ENCODE measurements around the gene OR51Q1. TPM values are rescaled to one million over a fixed set of nuclear protein-coding genes. Genes with fewer than 3 reads are reported as not detected.
A peak's percentile ranks its signal among the peaks of the same experiment; 100 is the strongest.

Gene OR51Q1
- not detected in 2 replicates for total RNA-seq

- DNase-seq (ENCODE audit: low spot score) = no peak
- Mint-ChIP-seq H3K9me3 (no peaks in the 10 kb centered on the region), H3K4me1 (ENCODE audit: low read depth) (no peaks in the 10 kb centered on the region), H3K27ac (no peak within 1 kb of the TSS), H3K4me3 (no peak within 1 kb of the TSS), H3K36me3 (ENCODE audit: low read depth) (no peaks in the 10 kb centered on the region), H3K27me3 (ENCODE audit: insufficient read depth) (no peaks in the 10 kb centered on the region)
- intact Hi-C loops (cut with micrococcal nuclease) = no loop called here
These were observed at the start of gene OR51Q1 for GRCh38 chr11:5421811-5422210. Gene OR51Q1 (plus strand): TSS chr11:5422111. CDS start chr11:5422201, 90 bp downstream.

GRCh38 chr11:5380740-5381342 is 41.1 kb upstream of the OR51Q1 start:
- Mint-ChIP-seq H3K27ac (no peak overlapping the region), H3K36me3 (ENCODE audit: low read depth) (no peaks in the 10 kb centered on the region), H3K4me1 (ENCODE audit: low read depth) (no peaks in the 10 kb centered on the region), H3K9me3 (no peaks in the 10 kb centered on the region), H3K27me3 (ENCODE audit: insufficient read depth) (no peaks in the 10 kb centered on the region), H3K4me3 (no peak overlapping the region)
- intact Hi-C loops (cut with micrococcal nuclease) = loop anchor here (1.0 to 5.0 kb wide), 2 partner anchors 257 to 426 kb away; partner anchors contain the start of gene OR52N2
- DNase-seq (ENCODE audit: low spot score) = peak; percentile 2

GRCh38 chr11:5383576-5383975 is 38.3 kb upstream of the OR51Q1 start, which contains the start of gene OR51M1:
Gene OR51M1 (plus strand): TSS chr11:5383812. CDS start chr11:5389399, 5,587 bp downstream.
- intact Hi-C loops (cut with micrococcal nuclease) = loop anchor here (5.0 kb wide), 1 partner anchor 424 kb away; the partner anchor contains the start of gene OR52N2
- Mint-ChIP-seq H3K36me3 (ENCODE audit: low read depth) (no peaks in the 10 kb centered on the region), H3K27ac (no peak within 1 kb of the TSS)

GRCh38 chr11:5384335-5384734 is 37.6 kb upstream of the OR51Q1 start:
- Mint-ChIP-seq H3K4me1 (ENCODE audit: low read depth) (no peaks in the 10 kb centered on the region), H3K36me3 (ENCODE audit: low read depth) (no peaks in the 10 kb centered on the region), H3K9me3 (no peaks in the 10 kb centered on the region), H3K27me3 (ENCODE audit: insufficient read depth) (no peaks in the 10 kb centered on the region), H3K4me3 (no peak overlapping the region), H3K27ac (no peak overlapping the region)
- intact Hi-C loops (cut with micrococcal nuclease) = loop anchor here (5.0 kb wide), 1 partner anchor 423 kb away; the partner anchor contains the start of gene OR52N2
- DNase-seq (ENCODE audit: low spot score) = no peak

More at GRCh38 chr11:5383576-5383975, 38.3 kb upstream of the OR51Q1 start, which contains the start of gene OR51M1:
- Mint-ChIP-seq H3K9me3 (no peaks in the 10 kb centered on the region), H3K27me3 (ENCODE audit: insufficient read depth) (no peaks in the 10 kb centered on the region), H3K4me1 (ENCODE audit: low read depth) (no peaks in the 10 kb centered on the region), H3K4me3 (no peak within 1 kb of the TSS)
- no peak for DNase-seq (ENCODE audit: low spot score)

- no peak for DNase-seq (ENCODE audit: low spot score)
- Mint-ChIP-seq H3K4me1 (ENCODE audit: low read depth) (no peaks in the 10 kb centered on the region), H3K9me3 (no peaks in the 10 kb centered on the region), H3K27ac (no peak overlapping the region), H3K4me3 (no peak overlapping the region), H3K36me3 (ENCODE audit: low read depth) (no peaks in the 10 kb centered on the region), H3K27me3 (ENCODE audit: insufficient read depth) (no peaks in the 10 kb centered on the region)
- intact Hi-C loops (cut with micrococcal nuclease) = no loop called here
These were observed 31.7 kb upstream of the OR51Q1 start for GRCh38 chr11:5390210-5390609.

- intact Hi-C loops (cut with micrococcal nuclease) = no loop called here
- H3K27me3 Mint-ChIP-seq (ENCODE audit: insufficient read depth) = no peaks in the 10 kb centered on the region
- no peaks in the 10 kb centered on the region for H3K4me1 Mint-ChIP-seq (ENCODE audit: low read depth)
- H3K27ac Mint-ChIP-seq = no peak overlapping the region
- no peak for DNase-seq (ENCODE audit: low spot score)
- no peaks in the 10 kb centered on the region for H3K9me3 Mint-ChIP-seq
- no peak overlapping the region for H3K4me3 Mint-ChIP-seq
- H3K36me3 Mint-ChIP-seq (ENCODE audit: low read depth) = no peaks in the 10 kb centered on the region
These were observed 27.8 kb upstream of the OR51Q1 start for GRCh38 chr11:5394091-5394490.

GRCh38 chr11:5398936-5399335 is 23.0 kb upstream of the OR51Q1 start:
- Mint-ChIP-seq H3K27me3 (ENCODE audit: insufficient read depth) (no peaks in the 10 kb centered on the region), H3K4me1 (ENCODE audit: low read depth) (no peaks in the 10 kb centered on the region), H3K9me3 (no peaks in the 10 kb centered on the region), H3K4me3 (no peak overlapping the region), H3K27ac (no peak overlapping the region), H3K36me3 (ENCODE audit: low read depth) (no peaks in the 10 kb centered on the region)
- intact Hi-C loops (cut with micrococcal nuclease) = no loop called here
- DNase-seq (ENCODE audit: low spot score) = no peak

- H3K27ac Mint-ChIP-seq = no peak overlapping the region
- DNase-seq (ENCODE audit: low spot score) = no peak
- peaks cover 6% of the 10 kb centered on the region for H3K27me3 Mint-ChIP-seq (ENCODE audit: insufficient read depth)
- intact Hi-C loops (cut with micrococcal nuclease) = no loop called here
- H3K4me3 Mint-ChIP-seq = no peak overlapping the region
- no peaks in the 10 kb centered on the region for H3K9me3 Mint-ChIP-seq
- no peaks in the 10 kb centered on the region for H3K36me3 Mint-ChIP-seq (ENCODE audit: low read depth)
- no peaks in the 10 kb centered on the region for H3K4me1 Mint-ChIP-seq (ENCODE audit: low read depth)
These were observed 16.7 kb upstream of the OR51Q1 start for GRCh38 chr11:5405173-5405572.

GRCh38 chr11:5420993-5421392 is 918 bp upstream of the OR51Q1 start:
- no peaks in the 10 kb centered on the region for H3K4me1 Mint-ChIP-seq (ENCODE audit: low read depth)
- no peak overlapping the region for H3K27ac Mint-ChIP-seq
- intact Hi-C loops (cut with micrococcal nuclease) = no loop called here

GRCh38 chr11:5423131-5423530 is 1.2 kb downstream of the OR51Q1 start:
- DNase-seq (ENCODE audit: low spot score) = no peak
- intact Hi-C loops (cut with micrococcal nuclease) = no loop called here
- no peaks in the 10 kb centered on the region for H3K4me1 Mint-ChIP-seq (ENCODE audit: low read depth)
- no peak overlapping the region for H3K4me3 Mint-ChIP-seq
- no peaks in the 10 kb centered on the region for H3K36me3 Mint-ChIP-seq (ENCODE audit: low read depth)
- H3K27me3 Mint-ChIP-seq (ENCODE audit: insufficient read depth) = peaks cover 4% of the 10 kb centered on the region
- H3K9me3 Mint-ChIP-seq = no peaks in the 10 kb centered on the region
- no peak overlapping the region for H3K27ac Mint-ChIP-seq

More at GRCh38 chr11:5420993-5421392, 918 bp upstream of the OR51Q1 start:
- no peak for DNase-seq (ENCODE audit: low spot score)
- no peaks in the 10 kb centered on the region for H3K9me3 Mint-ChIP-seq
- H3K4me3 Mint-ChIP-seq = no peak overlapping the region
- no peaks in the 10 kb centered on the region for H3K27me3 Mint-ChIP-seq (ENCODE audit: insufficient read depth)
- H3K36me3 Mint-ChIP-seq (ENCODE audit: low read depth) = no peaks in the 10 kb centered on the region

- Mint-ChIP-seq H3K27me3 (ENCODE audit: insufficient read depth) (peaks cover 9% of the 10 kb centered on the region), H3K4me1 (ENCODE audit: low read depth) (no peaks in the 10 kb centered on the region), H3K9me3 (no peaks in the 10 kb centered on the region), H3K36me3 (ENCODE audit: low read depth) (no peaks in the 10 kb centered on the region), H3K27ac (no peak within 1 kb of the TSS), H3K4me3 (no peak within 1 kb of the TSS)
- DNase-seq (ENCODE audit: low spot score) = no peak
- intact Hi-C loops (cut with micrococcal nuclease) = no loop called here
These were observed 19.5 kb downstream of the OR51Q1 start, which contains the start of gene OR51I1 for GRCh38 chr11:5441414-5441813. Gene OR51I1 (minus strand): TSS chr11:5441514. CDS start chr11:5441514, 0 bp downstream.

GRCh38 chr11:5443835-5444393 is 22.0 kb downstream of the OR51Q1 start:
- intact Hi-C loops (cut with micrococcal nuclease) = no loop called here
- DNase-seq (ENCODE audit: low spot score) = no peak
- H3K27ac Mint-ChIP-seq = no peak overlapping the region
- H3K4me1 Mint-ChIP-seq (ENCODE audit: low read depth) = no peaks in the 10 kb centered on the region
- no peaks in the 10 kb centered on the region for H3K36me3 Mint-ChIP-seq (ENCODE audit: low read depth)
- peaks cover 10% of the 10 kb centered on the region for H3K27me3 Mint-ChIP-seq (ENCODE audit: insufficient read depth)
- no peak overlapping the region for H3K4me3 Mint-ChIP-seq
- no peaks in the 10 kb centered on the region for H3K9me3 Mint-ChIP-seq

GRCh38 chr11:5449023-5449422 is 27.1 kb downstream of the OR51Q1 start, which contains the start of gene OR51I2:
Gene OR51I2 (plus strand): TSS chr11:5449323. CDS start chr11:5453489, 4,166 bp downstream.
- no peak for DNase-seq (ENCODE audit: low spot score)
- H3K36me3 Mint-ChIP-seq (ENCODE audit: low read depth) = no peaks in the 10 kb centered on the region
- no peaks in the 10 kb centered on the region for H3K4me1 Mint-ChIP-seq (ENCODE audit: low read depth)
- H3K27ac Mint-ChIP-seq = no peak within 1 kb of the TSS
- no peak within 1 kb of the TSS for H3K4me3 Mint-ChIP-seq
- no peaks in the 10 kb centered on the region for H3K9me3 Mint-ChIP-seq
- intact Hi-C loops (cut with micrococcal nuclease) = no loop called here
- peaks cover 5% of the 10 kb centered on the region for H3K27me3 Mint-ChIP-seq (ENCODE audit: insufficient read depth)
